Mammary epithelial cell (primary cell): ENCODE measurements around the gene NUP160.
"Not testable (repeated sequence)": the region's sequence is repeated elsewhere in the genome, so short reads cannot be mapped to it uniquely, and the experiment has no call there.

Experiments used
- CTCF ChIP-seq, 2 donors: IDR thresholded peaks in 1 of 2; conservative IDR thresholded peaks in 1 of 2; 2 replicates each; pipeline ENCODE4 v1.5.1; 2011 to 2012; ENCODE audit warnings: inconsistent platforms in 2 of 2, low read length in 2 of 2, mild to moderate bottlenecking in 2 of 2, control low read depth in 1 of 2, low read depth in 1 of 2; ENCODE audit not compliant: insufficient read depth in 1 of 2; ENCODE audit errors: extremely low read depth in 1 of 2
- EZH2 ChIP-seq: IDR thresholded peaks from 2 replicates; pipeline ENCODE4 v1.6.1; 2012; ENCODE audit warnings: low read length, inconsistent platforms, borderline replicate concordance

GRCh38 chr11:47875858-47876257, 27.7 kb upstream of the NUP160 start:
- TF ChIP-seq CTCF (conservative IDR thresholded peaks at IDR 0.05 in 1 of 2, IDR thresholded peaks at IDR 0.05 in 1 of 2; ENCODE audit: extremely low read depth in 1 of 2, insufficient read depth in 1 of 2, low read depth in 1 of 2, low read length in 2 of 2); EZH2: not testable (repeated sequence)
